WERI-Rb-1 (cell line): ENCODE results near the gene ZFP1.
A peak's percentile ranks its signal among the peaks of the same experiment; 100 is the strongest.
"Not testable (repeated sequence)": the region's sequence is repeated elsewhere in the genome, so short reads cannot be mapped to it uniquely, and the experiment has no call there.

Experiments used
- DNase-seq: peaks from one replicate; pipeline ENCODE4 v3.0.0-alpha.2; 2020
- H3K27ac ChIP-seq: fragments of 250-450 bp; sonication (Bioruptor Pico); 2 replicates; pipeline ENCODE4 v1.5.1; 2020; ENCODE audit warnings: mild to moderate bottlenecking, moderate library complexity
- H3K27me3 ChIP-seq: fragments of 250-450 bp; sonication (Bioruptor Pico); 2 replicates; pipeline ENCODE4 v1.5.1; 2021; ENCODE audit warnings: mild to moderate bottlenecking, low read depth, moderate library complexity; ENCODE audit not compliant: insufficient read depth, severe bottlenecking
- H3K36me3 ChIP-seq: fragments of 250-450 bp; sonication (Bioruptor Pico); 2 replicates; pipeline ENCODE4 v1.5.1; 2020; ENCODE audit warnings: mild to moderate bottlenecking, moderate library complexity
- H3K4me3 ChIP-seq: 2 replicates; pipeline ENCODE4 v1.5.1; 2011; ENCODE audit warnings: low read depth, mild to moderate bottlenecking, control low read depth, low read length
- H3K9me3 ChIP-seq: fragments of 250-450 bp; sonication (Bioruptor Pico); 2 replicates; pipeline ENCODE4 v1.5.1; 2021; ENCODE audit warnings: mild to moderate bottlenecking, moderate library complexity; ENCODE audit not compliant: severe bottlenecking
- CTCF ChIP-seq: IDR thresholded peaks from 2 replicates; pipeline ENCODE4 v1.5.1; 2011; ENCODE audit warnings: low read depth, mild to moderate bottlenecking, control low read depth, inconsistent platforms, low read length

ZFP1 gene

GRCh38 chr16:75122609-75123008 is 25.7 kb upstream of the ZFP1 start:
- Histone ChIP-seq H3K27me3 (no peaks in the 10 kb centered on the region), H3K4me3 (no peak overlapping the region), H3K9me3 (peaks cover 16% of the 10 kb centered on the region), H3K27ac (no peak overlapping the region), H3K36me3 (no peaks in the 10 kb centered on the region)
- TF ChIP-seq CTCF = no peak
- DNase-seq = no peak

GRCh38 chr16:75127713-75128415 is 20.5 kb upstream of the ZFP1 start:
- DNase-seq = no peak
- H3K27ac ChIP-seq = no peak overlapping the region
- TF ChIP-seq CTCF = no peak
- no peaks in the 10 kb centered on the region for H3K27me3 ChIP-seq
- no peaks in the 10 kb centered on the region for H3K36me3 ChIP-seq
- peaks cover 10% of the 10 kb centered on the region for H3K9me3 ChIP-seq
- no peak overlapping the region for H3K4me3 ChIP-seq

- H3K9me3 ChIP-seq = peaks cover 10% of the 10 kb centered on the region
- not testable (repeated sequence) for H3K27ac ChIP-seq, H3K4me3 ChIP-seq, H3K36me3 ChIP-seq, H3K27me3 ChIP-seq, DNase-seq
Observed at GRCh38 chr16:75129421-75130149, 18.7 kb upstream of the ZFP1 start.

- no peak overlapping the region for H3K27ac ChIP-seq
- TF ChIP-seq CTCF = peak; percentile 30; the same call in 1 of the 2 replicates
- peaks cover 10% of the 10 kb centered on the region for H3K9me3 ChIP-seq
- DNase-seq = peak; percentile 25
- no peaks in the 10 kb centered on the region for H3K36me3 ChIP-seq
- no peaks in the 10 kb centered on the region for H3K27me3 ChIP-seq
- no peak overlapping the region for H3K4me3 ChIP-seq
Observed at GRCh38 chr16:75130150-75130771, 18.1 kb upstream of the ZFP1 start.

GRCh38 chr16:75131081-75131480 is 17.2 kb upstream of the ZFP1 start:
- H3K36me3 ChIP-seq = no peaks in the 10 kb centered on the region
- H3K9me3 ChIP-seq = peaks cover 10% of the 10 kb centered on the region
- TF ChIP-seq CTCF = no peak
- H3K27me3 ChIP-seq = no peaks in the 10 kb centered on the region
- H3K4me3 ChIP-seq = no peak overlapping the region
- DNase-seq = no peak
- no peak overlapping the region for H3K27ac ChIP-seq

- Histone ChIP-seq H3K27ac (no peak overlapping the region), H3K4me3 (no peak overlapping the region), H3K36me3 (no peaks in the 10 kb centered on the region), H3K9me3 (no peaks in the 10 kb centered on the region), H3K27me3 (no peaks in the 10 kb centered on the region)
- no peak for DNase-seq
- TF ChIP-seq CTCF = no peak
Observed at GRCh38 chr16:75138233-75138632, 10.1 kb upstream of the ZFP1 start.
